Measurements from ENCODE around the gene MRPL36.
"Not testable (repeated sequence)": the region's sequence is repeated elsewhere in the genome, so short reads cannot be mapped to it uniquely, and the experiment has no call there.

MRPL36 gene

GRCh38 chr5:1799602-1800471, at the start of gene MRPL36:
Gene MRPL36 (minus strand): TSS chr5:1799837. CDS start chr5:1798935, 902 bp downstream.
- DNase-seq (ENCODE audit: low spot score) = peak; percentile 93

GRCh38 chr5:1847611-1848010, 48.0 kb upstream of the MRPL36 start:
- DNase-seq (ENCODE audit: low spot score) = no peak

- DNase-seq (ENCODE audit: low spot score) = no peak
Measured at GRCh38 chr5:1847056-1847455, 47.4 kb upstream of the MRPL36 start.

- DNase-seq (ENCODE audit: low spot score) = no peak
Measured at GRCh38 chr5:1846583-1846982, 46.9 kb upstream of the MRPL36 start.

- no peak for DNase-seq (ENCODE audit: low spot score)
Measured at GRCh38 chr5:1845696-1846095, 46.1 kb upstream of the MRPL36 start.

- no peak for DNase-seq (ENCODE audit: low spot score)
Measured at GRCh38 chr5:1844708-1845436, 45.2 kb upstream of the MRPL36 start.

- not testable (repeated sequence) for DNase-seq (ENCODE audit: low spot score)
Measured at GRCh38 chr5:1843761-1844160, 44.1 kb upstream of the MRPL36 start.

GRCh38 chr5:1842004-1842819, 42.6 kb upstream of the MRPL36 start:
- DNase-seq (ENCODE audit: low spot score) = no peak

GRCh38 chr5:1840741-1841521, 41.3 kb upstream of the MRPL36 start:
- DNase-seq (ENCODE audit: low spot score) = no peak

GRCh38 chr5:1840071-1840547, 40.5 kb upstream of the MRPL36 start:
- no peak for DNase-seq (ENCODE audit: low spot score)

- no peak for DNase-seq (ENCODE audit: low spot score)
Measured at GRCh38 chr5:1838013-1838412, 38.4 kb upstream of the MRPL36 start.

GRCh38 chr5:1836891-1837880, 37.5 kb upstream of the MRPL36 start:
- no peak for DNase-seq (ENCODE audit: low spot score)

- no peak for DNase-seq (ENCODE audit: low spot score)
Measured at GRCh38 chr5:1836176-1836890, 36.7 kb upstream of the MRPL36 start.

- DNase-seq (ENCODE audit: low spot score) = no peak
Measured at GRCh38 chr5:1835431-1835830, 35.8 kb upstream of the MRPL36 start.

GRCh38 chr5:1834721-1835429, 35.2 kb upstream of the MRPL36 start:
- DNase-seq (ENCODE audit: low spot score) = no peak

GRCh38 chr5:1834022-1834551, 34.5 kb upstream of the MRPL36 start:
- DNase-seq (ENCODE audit: low spot score) = no peak

GRCh38 chr5:1833264-1834021, 33.8 kb upstream of the MRPL36 start:
- no peak for DNase-seq (ENCODE audit: low spot score)

Measured in RKO (cell line).